Measurements from ENCODE around the gene MYO1A.
"Not testable (repeated sequence)": the region's sequence is repeated elsewhere in the genome, so short reads cannot be mapped to it uniquely, and the experiment has no call there.

Gene MYO1A

DNA sequence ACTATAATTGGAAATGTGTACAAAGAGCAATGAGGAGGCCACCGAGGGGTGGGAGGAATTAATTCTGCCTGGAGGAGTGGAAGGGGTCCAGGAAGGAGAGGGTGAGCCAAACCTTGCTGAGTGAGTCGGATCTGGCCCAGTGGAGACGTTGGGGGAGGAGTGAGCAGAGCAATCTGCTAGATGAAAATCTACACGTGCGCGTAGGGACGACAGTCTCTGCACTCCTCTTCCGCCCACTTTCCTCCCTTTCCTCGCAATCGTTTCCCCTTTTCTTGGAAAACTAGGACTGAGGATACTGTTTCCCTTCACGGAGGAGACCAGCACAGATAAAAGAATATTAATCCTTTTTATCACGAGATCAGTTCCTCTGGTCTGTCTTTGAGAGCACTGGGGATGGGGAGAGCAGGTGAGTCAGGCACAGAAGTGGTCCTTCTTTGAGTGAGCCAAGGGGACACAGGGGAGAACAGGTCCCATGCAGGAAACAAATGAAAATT lies 36.1 kb upstream of the MYO1A start:
- Histone ChIP-seq H3K4me1 (ENCODE audit: control insufficient read depth, insufficient read depth, low read length) (peaks cover 24% of the 10 kb centered on the region), H3K27me3 (ENCODE audit: control insufficient read depth, insufficient read depth, low read length) (no peaks in the 10 kb centered on the region), H3K9ac (ENCODE audit: low read depth, low read length) (peak overlapping the region; percentile 96), H3K9me3 (replicated peaks; ENCODE audit: low read length) (no peaks in the 10 kb centered on the region), H3K36me3 (ENCODE audit: insufficient read depth, low read length) (peaks cover 10% of the 10 kb centered on the region), H3K4me3 (ENCODE audit: low read length) (peak overlapping the region; percentile 86), H3K4me2 (ENCODE audit: low read length) (peak overlapping the region; percentile 94)

DNA sequence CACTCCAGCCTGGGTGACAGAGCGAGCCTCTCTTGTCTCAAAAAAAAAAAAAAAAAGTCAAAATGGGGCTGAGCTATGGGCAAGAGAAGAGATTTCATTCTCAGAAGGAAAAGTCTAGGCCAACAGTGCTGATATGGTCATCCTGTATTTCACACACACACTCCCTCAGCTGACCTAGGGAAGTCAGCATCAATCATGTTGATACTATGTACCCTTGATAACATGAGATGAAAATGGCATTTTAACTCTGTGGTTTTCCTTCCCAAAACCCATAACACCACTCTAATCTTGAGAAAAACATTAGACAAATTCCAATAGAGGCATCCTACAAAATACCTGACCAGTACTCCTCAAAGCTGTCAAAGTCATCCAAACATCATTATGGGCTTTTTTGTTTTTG lies 30.9 kb upstream of the MYO1A start:
- Histone ChIP-seq H3K9me3 (replicated peaks; ENCODE audit: low read length) (no peaks in the 10 kb centered on the region), H3K9ac (ENCODE audit: low read depth, low read length) (no peak overlapping the region), H3K4me1 (ENCODE audit: control insufficient read depth, insufficient read depth, low read length) (peaks cover 18% of the 10 kb centered on the region), H3K4me2 (ENCODE audit: low read length) (no peak overlapping the region), H3K4me3 (ENCODE audit: low read length) (no peak overlapping the region), H3K27me3 (ENCODE audit: control insufficient read depth, insufficient read depth, low read length) (no peaks in the 10 kb centered on the region), H3K36me3 (ENCODE audit: insufficient read depth, low read length) (no peaks in the 10 kb centered on the region)

DNA sequence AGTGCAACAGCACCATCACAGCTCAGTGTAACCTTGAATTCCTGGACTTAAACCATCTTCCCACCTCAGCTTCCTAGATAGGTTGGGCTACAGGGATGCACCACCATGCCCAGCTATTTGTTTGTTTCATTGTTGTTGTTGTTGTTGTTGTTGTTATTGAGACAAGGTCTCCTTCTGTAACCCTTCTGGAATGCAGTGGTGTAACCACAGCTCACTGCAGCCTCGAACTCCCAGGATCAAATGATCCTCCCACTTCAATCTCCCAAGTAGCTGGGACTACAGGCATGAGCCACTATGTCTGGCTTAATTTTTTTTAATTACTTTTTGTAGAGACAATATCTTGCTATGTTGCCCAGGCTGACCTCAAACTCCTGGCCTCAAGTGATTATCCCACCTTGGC lies 29.9 kb upstream of the MYO1A start:
- peaks cover 14% of the 10 kb centered on the region for H3K4me1 ChIP-seq (ENCODE audit: control insufficient read depth, insufficient read depth, low read length)
- H3K9ac ChIP-seq (ENCODE audit: low read depth, low read length) = peak overlapping the region; percentile 83
- no peaks in the 10 kb centered on the region for H3K27me3 ChIP-seq (ENCODE audit: control insufficient read depth, insufficient read depth, low read length)
- peak overlapping the region; percentile 79 for H3K4me2 ChIP-seq (ENCODE audit: low read length)
- no peaks in the 10 kb centered on the region for H3K36me3 ChIP-seq (ENCODE audit: insufficient read depth, low read length)
- H3K4me3 ChIP-seq (ENCODE audit: low read length) = no peak overlapping the region
- H3K9me3 ChIP-seq (replicated peaks; ENCODE audit: low read length) = no peaks in the 10 kb centered on the region

DNA sequence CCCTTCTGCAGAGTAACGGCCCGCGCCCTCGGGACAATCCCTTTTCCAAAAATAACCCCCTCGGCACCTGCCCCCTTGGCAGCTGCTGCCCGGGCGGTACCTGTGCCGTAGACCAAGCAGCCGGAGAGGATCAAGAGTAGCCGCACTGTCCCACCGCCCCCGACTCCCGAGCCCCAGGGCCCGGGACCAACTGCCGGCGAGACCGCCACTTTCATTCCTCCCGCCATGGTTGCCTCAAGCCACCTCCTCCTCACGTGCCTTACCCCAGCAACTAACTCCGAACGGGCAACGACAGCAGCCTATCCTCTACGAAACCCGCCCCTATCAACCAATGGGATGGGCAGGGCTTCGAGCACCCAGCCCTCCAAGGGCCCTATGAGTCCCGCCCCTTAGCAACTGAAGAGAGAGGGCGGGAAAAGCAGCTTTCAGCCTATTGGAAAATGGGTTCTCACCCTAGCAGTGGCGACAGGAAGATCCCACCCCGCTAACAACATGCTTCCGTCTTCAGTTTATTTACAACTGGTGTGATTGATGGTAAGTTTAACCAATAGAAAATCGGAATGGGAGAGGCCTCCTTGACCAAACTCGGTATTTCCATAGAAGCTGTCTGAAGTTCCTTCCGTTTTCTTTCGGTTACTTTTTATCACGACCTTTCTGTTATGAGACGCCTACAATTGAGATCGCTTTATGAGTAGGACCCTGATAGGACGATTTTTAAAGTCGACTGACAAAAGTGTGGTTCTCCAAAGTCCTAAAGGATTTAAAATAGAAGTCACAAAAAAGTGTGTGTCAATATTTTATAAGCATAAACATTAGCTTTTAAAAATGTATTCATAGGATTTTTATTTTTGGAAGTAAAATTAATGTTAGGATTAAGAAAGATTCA lies 28.8 kb upstream of the MYO1A start, which contains the start of gene NEMP1:
TSS of gene NEMP1 (minus strand) at position 273 of the 886 bp plus-strand sequence. CDS start at position 227, 46 bp downstream.
- H3K4me2 ChIP-seq (ENCODE audit: low read length) = peak within 1 kb of the TSS; percentile 89
- H3K27me3 ChIP-seq (ENCODE audit: control insufficient read depth, insufficient read depth, low read length) = no peaks in the 10 kb centered on the region
- H3K4me3 ChIP-seq (ENCODE audit: low read length) = peak within 1 kb of the TSS; percentile 86
- peak within 1 kb of the TSS; percentile 86 for H3K9ac ChIP-seq (ENCODE audit: low read depth, low read length)
- no peaks in the 10 kb centered on the region for H3K36me3 ChIP-seq (ENCODE audit: insufficient read depth, low read length)
- H3K4me1 ChIP-seq (ENCODE audit: control insufficient read depth, insufficient read depth, low read length) = peaks cover 14% of the 10 kb centered on the region
- H3K9me3 ChIP-seq (replicated peaks; ENCODE audit: low read length) = no peaks in the 10 kb centered on the region

DNA sequence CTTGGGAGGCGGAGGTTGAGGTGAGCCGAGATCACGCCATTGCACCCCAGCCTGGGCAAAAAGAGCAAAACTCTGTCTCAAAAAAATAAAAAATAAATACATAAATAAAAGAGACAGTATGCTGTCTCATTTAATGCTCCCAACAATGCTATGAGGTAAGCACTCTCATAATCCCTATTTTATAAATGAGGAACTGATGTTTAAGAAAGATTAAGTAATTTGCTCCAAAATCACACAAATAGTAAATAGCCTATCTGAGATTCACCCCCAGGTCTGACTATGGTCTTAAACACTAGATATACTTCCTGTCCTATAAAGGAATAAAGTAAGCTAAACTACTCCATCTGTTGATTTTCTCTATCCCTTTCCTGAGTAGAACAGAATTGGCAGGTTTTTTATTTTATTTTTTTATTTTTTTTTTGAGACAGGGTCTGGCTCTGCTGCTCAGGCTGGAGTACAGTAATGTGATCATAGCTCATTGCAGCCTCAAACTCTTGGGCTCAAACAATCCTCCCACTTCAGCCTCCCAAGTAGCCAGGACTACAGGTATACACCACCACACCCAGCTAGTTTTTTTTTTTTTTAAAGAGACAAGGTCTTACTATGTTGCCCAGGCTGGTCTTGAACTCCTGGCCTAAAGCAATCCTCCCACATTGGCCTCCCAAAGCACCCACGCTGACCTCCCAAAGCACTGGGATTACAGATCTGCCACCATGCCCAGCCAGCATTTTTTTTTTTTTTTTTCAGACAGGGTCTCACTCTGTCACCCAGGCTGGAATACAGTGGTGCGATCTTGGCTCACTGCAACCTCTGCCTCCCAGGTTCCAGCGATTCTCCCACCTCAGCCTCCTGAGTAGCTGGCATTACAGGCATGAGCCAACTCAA lies 23.9 kb upstream of the MYO1A start:
- H3K36me3 ChIP-seq (ENCODE audit: insufficient read depth, low read length) = peaks cover 23% of the 10 kb centered on the region
- H3K27me3 ChIP-seq (ENCODE audit: control insufficient read depth, insufficient read depth, low read length); H3K9me3 ChIP-seq (replicated peaks; ENCODE audit: low read length); H3K4me3 ChIP-seq (ENCODE audit: low read length); H3K9ac ChIP-seq (ENCODE audit: low read depth, low read length); H3K4me2 ChIP-seq (ENCODE audit: low read length); H3K4me1 ChIP-seq (ENCODE audit: control insufficient read depth, insufficient read depth, low read length): not testable (repeated sequence)

DNA sequence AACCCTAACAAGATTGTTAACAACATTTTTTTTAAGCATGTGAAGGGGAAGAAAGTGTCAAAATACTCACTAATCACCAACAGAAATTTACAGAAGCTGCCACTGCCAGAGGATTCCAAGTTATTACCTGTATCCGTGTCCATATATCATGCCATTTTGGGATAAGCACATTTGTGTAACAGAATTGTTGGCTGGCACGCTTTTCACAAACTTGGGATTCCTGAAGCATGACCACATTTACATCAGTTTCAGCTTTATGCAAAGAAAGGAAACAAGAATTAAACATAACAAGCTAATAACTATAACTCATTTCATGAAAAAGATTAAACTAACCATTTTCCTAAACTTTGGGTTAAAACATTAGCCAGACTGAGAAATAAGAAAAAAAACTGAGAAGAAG lies 22.7 kb upstream of the MYO1A start:
- Histone ChIP-seq H3K4me1 (ENCODE audit: control insufficient read depth, insufficient read depth, low read length) (peaks cover 9% of the 10 kb centered on the region), H3K4me3 (ENCODE audit: low read length) (no peak overlapping the region), H3K4me2 (ENCODE audit: low read length) (peak overlapping the region; percentile 4), H3K27me3 (ENCODE audit: control insufficient read depth, insufficient read depth, low read length) (no peaks in the 10 kb centered on the region), H3K36me3 (ENCODE audit: insufficient read depth, low read length) (peaks cover 27% of the 10 kb centered on the region), H3K9me3 (replicated peaks; ENCODE audit: low read length) (no peaks in the 10 kb centered on the region), H3K9ac (ENCODE audit: low read depth, low read length) (no peak overlapping the region)

DNA sequence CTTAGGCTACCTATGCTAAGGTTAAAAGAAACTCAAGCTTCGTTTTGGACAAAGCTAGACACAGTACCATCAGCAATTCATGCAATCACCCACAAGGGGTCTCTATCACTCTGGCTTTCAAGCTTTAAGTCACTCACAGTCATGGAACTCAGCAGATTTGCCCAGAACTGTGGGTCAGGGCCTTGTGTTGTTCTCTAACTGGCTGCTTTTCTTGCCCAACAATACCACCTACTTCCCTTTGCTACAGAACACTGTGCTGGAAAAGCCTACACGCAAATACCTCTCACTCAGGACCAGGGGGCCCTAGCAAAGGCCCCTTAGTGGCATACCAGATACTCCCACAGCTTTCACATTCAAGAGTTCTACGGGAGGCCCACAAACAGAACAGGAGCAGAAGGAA lies 19.6 kb upstream of the MYO1A start:
- Histone ChIP-seq H3K4me1 (ENCODE audit: control insufficient read depth, insufficient read depth, low read length) (peaks cover 4% of the 10 kb centered on the region), H3K4me2 (ENCODE audit: low read length) (peak overlapping the region; percentile 35), H3K36me3 (ENCODE audit: insufficient read depth, low read length) (peaks cover 31% of the 10 kb centered on the region), H3K27me3 (ENCODE audit: control insufficient read depth, insufficient read depth, low read length) (no peaks in the 10 kb centered on the region), H3K9ac (ENCODE audit: low read depth, low read length) (peak overlapping the region; percentile 64), H3K4me3 (ENCODE audit: low read length) (no peak overlapping the region), H3K9me3 (replicated peaks; ENCODE audit: low read length) (no peaks in the 10 kb centered on the region)

DNA sequence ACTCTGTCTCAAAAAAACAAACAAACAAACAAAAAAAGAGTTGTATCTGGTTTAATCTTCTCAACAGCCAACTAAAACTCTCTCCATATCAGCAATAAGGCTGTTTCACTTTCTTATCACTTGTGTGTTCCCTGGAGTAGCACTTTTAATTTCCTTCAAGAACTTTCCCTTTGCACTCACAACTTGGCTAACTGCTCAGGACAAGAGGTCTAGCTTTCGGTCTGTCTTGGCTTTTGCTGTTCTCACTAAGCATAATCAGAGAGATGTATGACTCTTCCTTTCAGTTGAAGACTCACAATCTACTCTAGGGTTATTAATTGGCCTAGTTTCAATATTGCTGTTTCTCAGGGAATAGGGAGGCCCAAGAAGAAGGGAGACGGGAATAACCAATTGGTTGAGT lies 16.3 kb upstream of the MYO1A start:
- no peaks in the 10 kb centered on the region for H3K9me3 ChIP-seq (replicated peaks; ENCODE audit: low read length)
- no peak overlapping the region for H3K4me3 ChIP-seq (ENCODE audit: low read length)
- H3K27me3 ChIP-seq (ENCODE audit: control insufficient read depth, insufficient read depth, low read length) = no peaks in the 10 kb centered on the region
- H3K9ac ChIP-seq (ENCODE audit: low read depth, low read length) = no peak overlapping the region
- peaks cover 36% of the 10 kb centered on the region for H3K36me3 ChIP-seq (ENCODE audit: insufficient read depth, low read length)
- peaks cover 4% of the 10 kb centered on the region for H3K4me1 ChIP-seq (ENCODE audit: control insufficient read depth, insufficient read depth, low read length)
- no peak overlapping the region for H3K4me2 ChIP-seq (ENCODE audit: low read length)

DNA sequence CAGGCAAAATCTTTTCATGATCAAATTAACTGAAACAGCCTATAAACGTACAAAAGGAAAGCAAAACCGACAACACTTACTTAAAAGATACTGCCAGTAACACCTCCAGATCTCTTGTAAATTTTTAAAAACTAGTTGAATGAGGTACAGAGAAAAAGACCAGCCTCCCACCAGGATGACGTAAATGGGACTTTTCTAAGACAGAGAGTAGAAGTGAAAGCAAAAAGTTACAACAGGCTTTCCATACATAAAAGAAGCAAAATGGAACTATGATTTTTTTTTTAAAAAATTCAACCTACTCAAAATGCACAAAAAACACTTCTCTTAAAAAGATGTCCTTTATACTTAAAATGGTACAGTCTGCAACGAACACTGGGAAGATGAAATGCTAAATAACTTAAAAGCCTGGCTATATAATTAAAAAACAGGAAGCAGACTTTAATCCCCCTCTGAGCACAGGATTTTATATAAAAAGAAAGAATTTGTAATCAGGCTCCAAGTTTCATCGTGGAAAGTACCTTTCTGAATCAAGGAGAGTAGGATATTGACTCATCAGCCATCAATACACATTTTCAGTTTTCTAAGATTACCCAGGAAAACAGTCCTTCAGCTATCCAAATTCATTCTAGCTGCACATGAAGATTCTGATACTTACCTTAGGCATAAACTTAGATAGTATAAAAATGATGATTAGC lies 14.2 kb upstream of the MYO1A start:
- Histone ChIP-seq H3K9ac (ENCODE audit: low read depth, low read length) (no peak overlapping the region), H3K4me3 (ENCODE audit: low read length) (no peak overlapping the region), H3K9me3 (replicated peaks; ENCODE audit: low read length) (no peaks in the 10 kb centered on the region), H3K4me1 (ENCODE audit: control insufficient read depth, insufficient read depth, low read length) (no peaks in the 10 kb centered on the region), H3K4me2 (ENCODE audit: low read length) (no peak overlapping the region), H3K36me3 (ENCODE audit: insufficient read depth, low read length) (peaks cover 37% of the 10 kb centered on the region), H3K27me3 (ENCODE audit: control insufficient read depth, insufficient read depth, low read length) (no peaks in the 10 kb centered on the region)

DNA sequence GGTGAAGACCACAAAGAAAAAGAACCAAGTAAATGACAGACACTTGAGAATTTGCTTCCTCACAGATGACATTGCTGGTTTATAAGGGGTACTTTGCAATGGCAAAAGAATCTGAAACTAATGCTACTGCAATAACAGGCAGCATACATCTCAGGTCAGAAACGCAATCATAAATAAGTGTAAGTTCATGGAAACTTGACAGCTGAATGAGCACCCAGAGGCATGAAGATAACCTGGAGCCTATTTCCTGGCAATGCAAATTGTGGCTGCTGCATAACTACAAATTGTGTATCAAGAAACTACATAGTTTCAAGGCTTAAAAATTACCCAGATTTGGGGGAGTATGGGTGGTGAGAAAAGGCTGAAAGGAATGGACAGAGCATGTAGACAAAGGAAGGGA lies 8.5 kb upstream of the MYO1A start:
- no peaks in the 10 kb centered on the region for H3K4me1 ChIP-seq (ENCODE audit: control insufficient read depth, insufficient read depth, low read length)
- no peak overlapping the region for H3K9ac ChIP-seq (ENCODE audit: low read depth, low read length)
- H3K36me3 ChIP-seq (ENCODE audit: insufficient read depth, low read length) = peaks cover 40% of the 10 kb centered on the region
- H3K9me3 ChIP-seq (replicated peaks; ENCODE audit: low read length) = no peaks in the 10 kb centered on the region
- H3K27me3 ChIP-seq (ENCODE audit: control insufficient read depth, insufficient read depth, low read length) = no peaks in the 10 kb centered on the region
- no peak overlapping the region for H3K4me2 ChIP-seq (ENCODE audit: low read length)
- H3K4me3 ChIP-seq (ENCODE audit: low read length) = no peak overlapping the region

All from skeletal muscle satellite cell (primary cell).